Esophagus muscularis mucosa (tissue), 4 donors: ENCODE results near the gene OLA1. TPM values are rescaled to one million over a fixed set of nuclear protein-coding genes. Genes with fewer than 3 reads are reported as not detected.

ENCODE experiments used
- DNase-seq: peaks from one replicate; pipeline ENCODE4 v3.0.0-alpha.2; 2017; ENCODE audit errors: extremely low spot score
- H3K27ac ChIP-seq, 4 donors: fragments of 200-600 bp; sonication (generic); replicated peaks in 1 of 4; 1 replicate in 3 of 4; 2 replicates in 1 of 4; pipeline ENCODE4 v1.5.1; 2016 to 2019; ENCODE audit warnings: mild to moderate bottlenecking in 1 of 4
- H3K27me3 ChIP-seq, 4 donors: fragments of 200-600 bp; sonication (generic); one replicate each; pipeline versions ENCODE4 v1.5.1 to v1.6.0; 2016 to 2019
- H3K36me3 ChIP-seq, 4 donors: fragments of 200-600 bp; sonication (generic); one replicate each; pipeline ENCODE4 v1.5.1; 2016 to 2019
- H3K4me1 ChIP-seq, 4 donors: fragments of 200-600 bp; sonication (generic); one replicate each; pipeline ENCODE4 v1.5.1; 2016 to 2019
- H3K4me3 ChIP-seq, 4 donors: fragments of 200-600 bp; sonication (generic); 1 replicate in 2 of 4; 2 replicates in 2 of 4; pipeline ENCODE4 v1.5.1; 2016 to 2019; ENCODE audit warnings: mild to moderate bottlenecking in 4 of 4, moderate library complexity in 1 of 4
- H3K9me3 ChIP-seq, 4 donors: fragments of 200-600 bp; sonication (generic); 1 replicate in 3 of 4; 2 replicates in 1 of 4; pipeline ENCODE4 v1.5.1; 2016 to 2019
- EP300 ChIP-seq: sonication (generic); formaldehyde crosslinking; IDR thresholded peaks from one replicate; pipeline ENCODE4 v1.6.1; 2017; ENCODE audit warnings: antibody characterized with exemption
- POLR2A ChIP-seq: fragments of 450-650 bp; IDR thresholded peaks from one replicate; pipeline ENCODE4 v1.6.1; 2017; ENCODE audit warnings: antibody characterized with exemption, moderate library complexity, mild to moderate bottlenecking, low read depth
- POLR2AphosphoS5 ChIP-seq, 2 donors: sonication (generic); formaldehyde crosslinking; IDR thresholded peaks; one replicate each; pipeline ENCODE4 v1.6.1; 2017; ENCODE audit warnings: antibody characterized with exemption in 2 of 2
- WGBS: methylation state at CpG from one replicate; pipeline ENCODE4 v1.1.5; 2018; 5-methylcytosine and 5-hydroxymethylcytosine counted together
- intact Hi-C: fragments of 100-400 bp; cut with DNase I; formaldehyde crosslinking; loops from one replicate; pipeline ENCODE4 v1.15.1; 2023
- total RNA-seq, 4 donors: library from RNA; depleted of rRNA; stranded (reverse); fragments of >200 nt; gene quantifications; one replicate each; pipeline versions ENCODE4 v1.1.0 to v1.2.1, GENCODE V29; 2016
- TF ChIP-seq, protein P1 (sequence below), 3 experiments: fragments of 200-600 bp in 2 of 3; fragments of 450-650 bp in 1 of 3; sonication (generic) in 2 of 3; IDR thresholded peaks; one replicate each; pipeline ENCODE4 v1.5.1; 2017 to 2019; ENCODE audit warnings: antibody characterized with exemption in 3 of 3, mild to moderate bottlenecking in 2 of 3, moderate library complexity in 1 of 3

Gene OLA1
- total RNA-seq, 4 donors from 2014 or later = 54.2 to 62.7 (median 60.1) TPM

DNA sequence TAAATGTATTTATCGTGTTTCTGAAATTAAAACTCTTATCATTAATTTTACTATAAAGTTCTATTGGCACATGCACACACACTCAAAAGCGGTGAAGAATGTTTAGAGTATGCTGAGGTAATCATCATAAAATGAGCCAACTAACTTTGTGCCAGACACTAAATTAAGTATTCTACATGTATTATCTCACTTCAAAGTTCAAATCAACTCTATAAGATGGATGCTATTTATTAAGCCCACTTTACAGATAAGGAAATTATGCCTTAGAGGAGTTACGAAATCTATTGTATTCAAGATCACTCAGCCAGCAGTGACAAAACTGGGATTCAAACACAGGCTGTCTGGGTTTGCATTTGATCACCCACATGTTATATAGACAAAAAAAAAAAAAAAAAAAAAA is 24.9 kb downstream of the OLA1 start:
- H3K9me3 ChIP-seq = no peaks in the 10 kb centered on the region
- 79% methylated on average over 3 of the region's 3 CpGs for WGBS
- no peak for DNase-seq
- peaks cover 0 to 3% (median 2%) of the 10 kb centered on the region in 4 donors for H3K4me1 ChIP-seq
- intact Hi-C loops = no loop called here
- H3K27me3 ChIP-seq = no peaks in the 10 kb centered on the region
- H3K36me3 ChIP-seq = peaks cover 5 to 40% (median 25%) of the 10 kb centered on the region in 4 donors
- H3K27ac ChIP-seq = no peak overlapping the region
- H3K4me3 ChIP-seq = no peak overlapping the region
- TF ChIP-seq, protein P1, sequence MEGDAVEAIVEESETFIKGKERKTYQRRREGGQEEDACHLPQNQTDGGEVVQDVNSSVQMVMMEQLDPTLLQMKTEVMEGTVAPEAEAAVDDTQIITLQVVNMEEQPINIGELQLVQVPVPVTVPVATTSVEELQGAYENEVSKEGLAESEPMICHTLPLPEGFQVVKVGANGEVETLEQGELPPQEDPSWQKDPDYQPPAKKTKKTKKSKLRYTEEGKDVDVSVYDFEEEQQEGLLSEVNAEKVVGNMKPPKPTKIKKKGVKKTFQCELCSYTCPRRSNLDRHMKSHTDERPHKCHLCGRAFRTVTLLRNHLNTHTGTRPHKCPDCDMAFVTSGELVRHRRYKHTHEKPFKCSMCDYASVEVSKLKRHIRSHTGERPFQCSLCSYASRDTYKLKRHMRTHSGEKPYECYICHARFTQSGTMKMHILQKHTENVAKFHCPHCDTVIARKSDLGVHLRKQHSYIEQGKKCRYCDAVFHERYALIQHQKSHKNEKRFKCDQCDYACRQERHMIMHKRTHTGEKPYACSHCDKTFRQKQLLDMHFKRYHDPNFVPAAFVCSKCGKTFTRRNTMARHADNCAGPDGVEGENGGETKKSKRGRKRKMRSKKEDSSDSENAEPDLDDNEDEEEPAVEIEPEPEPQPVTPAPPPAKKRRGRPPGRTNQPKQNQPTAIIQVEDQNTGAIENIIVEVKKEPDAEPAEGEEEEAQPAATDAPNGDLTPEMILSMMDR (IDR thresholded peaks at IDR 0.05) = no peak
- TF ChIP-seq POLR2A (no peak), EP300 (no peak), POLR2AphosphoS5 (IDR thresholded peaks at IDR 0.05) (no peak)

- Histone ChIP-seq H3K36me3 (peaks cover 5 to 39% (median 23%) of the 10 kb centered on the region in 4 donors), H3K4me1 (peaks cover 0 to 13% (median 11%) of the 10 kb centered on the region in 4 donors), H3K27me3 (no peaks in the 10 kb centered on the region), H3K4me3 (no peak overlapping the region), H3K9me3 (no peaks in the 10 kb centered on the region), H3K27ac (no peak overlapping the region)
- WGBS = 98% methylated on average over 1 of the region's 1 CpG
- intact Hi-C loops = no loop called here
- no peak for DNase-seq
- TF ChIP-seq POLR2AphosphoS5 (IDR thresholded peaks at IDR 0.05) = no peak
- TF ChIP-seq EP300 = no peak
- TF ChIP-seq, protein P1 (IDR thresholded peaks at IDR 0.05) = no peak
- no peak for TF ChIP-seq POLR2A
Measured at GRCh38 chr2:174222154-174222553, 26.2 kb downstream of the OLA1 start.

- TF ChIP-seq POLR2A (no peak), EP300 (no peak), POLR2AphosphoS5 (IDR thresholded peaks at IDR 0.05) (no peak)
- TF ChIP-seq, protein P1 (IDR thresholded peaks at IDR 0.05) = no peak
- Histone ChIP-seq H3K9me3 (no peaks in the 10 kb centered on the region), H3K27ac (no peak overlapping the region), H3K27me3 (no peaks in the 10 kb centered on the region), H3K36me3 (peaks cover 0 to 18% (median 9%) of the 10 kb centered on the region in 4 donors), H3K4me1 (peaks cover 0 to 13% (median 11%) of the 10 kb centered on the region in 4 donors), H3K4me3 (no peak overlapping the region)
- intact Hi-C loops = no loop called here
- no peak for DNase-seq
- WGBS = 95% methylated on average over 4 of the region's 4 CpGs
Measured at GRCh38 chr2:174219321-174219720, 29.0 kb downstream of the OLA1 start.

DNA sequence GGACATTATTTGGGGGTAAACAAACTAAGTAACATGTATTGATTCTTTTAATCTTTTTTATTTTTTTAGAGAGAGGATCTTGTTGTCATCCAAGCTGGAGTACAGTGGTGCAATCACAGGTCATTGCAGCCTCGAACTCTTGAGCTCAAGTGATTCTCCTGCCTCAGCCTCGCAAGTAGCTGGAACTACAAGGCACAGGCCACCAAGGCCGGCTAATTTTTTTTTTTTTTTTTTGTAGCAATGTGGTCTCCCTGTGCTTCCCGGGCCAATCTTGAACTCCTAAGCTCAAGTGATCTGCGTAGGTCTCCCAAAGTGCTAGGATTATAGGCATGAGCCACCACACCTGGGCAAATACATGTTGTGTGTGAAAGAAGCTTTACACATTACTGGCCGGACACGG is 29.6 kb downstream of the OLA1 start:
- no peaks in the 10 kb centered on the region for H3K9me3 ChIP-seq
- H3K27me3 ChIP-seq = no peaks in the 10 kb centered on the region
- DNase-seq = no peak
- WGBS = 94% methylated on average over 7 of the region's 7 CpGs
- intact Hi-C loops = no loop called here
- TF ChIP-seq POLR2AphosphoS5 (IDR thresholded peaks at IDR 0.05) (no peak), EP300 (no peak), POLR2A (no peak)
- TF ChIP-seq, protein P1 (IDR thresholded peaks at IDR 0.05) = no peak
- peaks cover 0 to 13% (median 11%) of the 10 kb centered on the region in 4 donors for H3K4me1 ChIP-seq
- H3K36me3 ChIP-seq = peaks cover 0 to 15% (median 7%) of the 10 kb centered on the region in 4 donors
- H3K4me3 ChIP-seq = no peak overlapping the region
- no peak overlapping the region for H3K27ac ChIP-seq

GRCh38 chr2:174217869-174218268 is 30.5 kb downstream of the OLA1 start:
- intact Hi-C loops = no loop called here
- Histone ChIP-seq H3K36me3 (peaks cover 0 to 14% (median 7%) of the 10 kb centered on the region in 4 donors), H3K27ac (no peak overlapping the region), H3K4me3 (no peak overlapping the region), H3K27me3 (no peaks in the 10 kb centered on the region), H3K9me3 (no peaks in the 10 kb centered on the region), H3K4me1 (peaks cover 0 to 13% (median 11%) of the 10 kb centered on the region in 4 donors)
- 46% methylated on average over 1 of the region's 1 CpG for WGBS
- TF ChIP-seq POLR2A (no peak), EP300 (no peak)
- DNase-seq = no peak
